Sigmoid colon (tissue), 3 donors: ENCODE data around the gene ACAD11.

Experiments used
- CTCF ChIP-seq, 4 experiments: fragments of 450-650 bp in 3 of 4; fragments of 200-600 bp in 1 of 4; IDR thresholded peaks; one replicate each; pipeline ENCODE4 v1.5.1; 2016 to 2019; ENCODE audit warnings: antibody characterized with exemption in 4 of 4, mild to moderate bottlenecking in 3 of 4, moderate library complexity in 2 of 4
- POLR2A ChIP-seq, 2 donors: fragments of 450-650 bp; IDR thresholded peaks; one replicate each; pipeline ENCODE4 v1.6.1; 2016; ENCODE audit warnings: antibody characterized with exemption in 2 of 2, mild to moderate bottlenecking in 2 of 2, moderate library complexity in 2 of 2

- TF ChIP-seq POLR2A (IDR thresholded peaks at IDR 0.05) (no peak), CTCF (IDR thresholded peaks at IDR 0.05) (no peak)
Observed at GRCh38 chr3:132519914-132520313, 139.7 kb downstream of the ACAD11 start.
